ENCODE results near the gene RETSAT. TPM values are rescaled to one million over a fixed set of nuclear protein-coding genes. Genes with fewer than 3 reads are reported as not detected.
"Not testable (repeated sequence)": the region's sequence is repeated elsewhere in the genome, so short reads cannot be mapped to it uniquely, and the experiment has no call there.

RETSAT gene
- total RNA-seq, 1 donor from 2014 or later = 36.3 TPM

DNA sequence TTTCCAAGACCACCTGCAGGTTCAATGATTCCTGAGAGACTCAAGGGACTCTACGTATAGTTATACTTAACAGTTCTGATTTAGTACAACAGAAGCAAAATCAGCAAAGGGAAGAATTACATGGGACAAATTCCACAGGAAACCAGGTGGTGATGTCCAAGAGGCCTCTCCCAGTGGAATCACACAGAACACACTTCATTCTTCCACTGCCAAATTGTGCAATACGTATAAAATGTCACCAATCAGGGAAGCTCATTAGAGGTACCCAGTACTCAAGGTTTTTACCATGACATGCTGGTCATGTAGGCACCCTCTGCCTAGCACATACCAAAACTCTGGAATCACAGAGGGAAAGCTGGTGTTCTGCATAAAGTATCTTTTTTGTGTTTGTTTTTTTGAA, 33.4 kb upstream of the RETSAT start:
- Mint-ChIP-seq H3K27ac (ENCODE audit: unreplicated experiment) (no peak overlapping the region), H3K36me3 (ENCODE audit: low read depth) (peaks cover 18% of the 10 kb centered on the region), H3K4me3 (ENCODE audit: unreplicated experiment) (no peak overlapping the region), H3K9me3 (ENCODE audit: low read depth) (no peaks in the 10 kb centered on the region), H3K4me1 (ENCODE audit: low read depth) (no peaks in the 10 kb centered on the region), H3K27me3 (ENCODE audit: low read depth) (no peaks in the 10 kb centered on the region)
- no peak for DNase-seq (ENCODE audit: low spot score)
- TF ChIP-seq, protein P1, sequence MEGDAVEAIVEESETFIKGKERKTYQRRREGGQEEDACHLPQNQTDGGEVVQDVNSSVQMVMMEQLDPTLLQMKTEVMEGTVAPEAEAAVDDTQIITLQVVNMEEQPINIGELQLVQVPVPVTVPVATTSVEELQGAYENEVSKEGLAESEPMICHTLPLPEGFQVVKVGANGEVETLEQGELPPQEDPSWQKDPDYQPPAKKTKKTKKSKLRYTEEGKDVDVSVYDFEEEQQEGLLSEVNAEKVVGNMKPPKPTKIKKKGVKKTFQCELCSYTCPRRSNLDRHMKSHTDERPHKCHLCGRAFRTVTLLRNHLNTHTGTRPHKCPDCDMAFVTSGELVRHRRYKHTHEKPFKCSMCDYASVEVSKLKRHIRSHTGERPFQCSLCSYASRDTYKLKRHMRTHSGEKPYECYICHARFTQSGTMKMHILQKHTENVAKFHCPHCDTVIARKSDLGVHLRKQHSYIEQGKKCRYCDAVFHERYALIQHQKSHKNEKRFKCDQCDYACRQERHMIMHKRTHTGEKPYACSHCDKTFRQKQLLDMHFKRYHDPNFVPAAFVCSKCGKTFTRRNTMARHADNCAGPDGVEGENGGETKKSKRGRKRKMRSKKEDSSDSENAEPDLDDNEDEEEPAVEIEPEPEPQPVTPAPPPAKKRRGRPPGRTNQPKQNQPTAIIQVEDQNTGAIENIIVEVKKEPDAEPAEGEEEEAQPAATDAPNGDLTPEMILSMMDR (IDR thresholded peaks at IDR 0.05) = no peak

DNA sequence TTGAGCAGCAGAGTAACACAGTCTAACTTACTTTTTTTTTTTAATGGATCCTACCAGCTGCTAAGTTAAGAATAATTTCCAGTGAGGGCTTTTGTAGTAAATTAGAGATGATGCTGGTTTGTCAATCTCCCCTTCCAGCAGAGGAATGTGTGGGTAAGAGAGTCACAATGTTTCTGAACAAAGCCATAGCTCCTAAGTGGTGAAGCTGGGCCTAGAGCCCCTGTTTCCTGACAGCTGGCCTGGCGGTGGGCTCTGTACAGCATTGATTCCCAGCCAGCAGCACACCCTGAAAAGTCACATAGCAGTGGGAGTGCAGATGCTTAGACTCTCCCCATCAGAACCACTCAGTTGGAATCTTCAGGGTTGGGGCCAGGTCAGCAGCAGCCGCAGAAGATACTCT, 31.4 kb upstream of the RETSAT start:
- DNase-seq (ENCODE audit: low spot score) = no peak
- TF ChIP-seq, protein P1 (IDR thresholded peaks at IDR 0.05) = no peak
- Mint-ChIP-seq H3K27ac (ENCODE audit: unreplicated experiment) (no peak overlapping the region), H3K9me3 (ENCODE audit: low read depth) (no peaks in the 10 kb centered on the region), H3K4me1 (ENCODE audit: low read depth) (no peaks in the 10 kb centered on the region), H3K36me3 (ENCODE audit: low read depth) (peaks cover 21% of the 10 kb centered on the region), H3K4me3 (ENCODE audit: unreplicated experiment) (no peak overlapping the region), H3K27me3 (ENCODE audit: low read depth) (no peaks in the 10 kb centered on the region)

DNA sequence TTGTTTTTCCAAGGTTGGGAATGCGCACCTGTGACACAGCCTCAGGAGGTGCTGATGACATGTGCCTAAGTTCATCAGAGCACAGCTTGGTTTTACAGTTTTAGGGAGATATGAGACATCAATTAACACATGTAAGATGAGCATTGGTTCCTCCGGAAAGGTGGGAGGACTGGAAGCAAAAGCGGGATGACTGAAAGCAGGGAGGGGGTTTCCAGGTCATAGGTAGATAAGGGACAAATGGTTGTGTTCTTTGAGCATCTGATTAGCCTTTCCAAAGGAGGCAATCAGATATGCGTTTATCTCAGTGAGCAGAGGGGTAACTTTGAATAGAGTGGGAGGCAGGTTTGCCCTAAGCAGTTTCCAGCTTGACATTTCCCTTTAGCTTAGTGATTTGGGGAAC, 29.5 kb upstream of the RETSAT start:
- no peak for DNase-seq (ENCODE audit: low spot score)
- Mint-ChIP-seq H3K4me3 (ENCODE audit: unreplicated experiment) (no peak overlapping the region), H3K27ac (ENCODE audit: unreplicated experiment) (no peak overlapping the region), H3K36me3 (ENCODE audit: low read depth) (peaks cover 27% of the 10 kb centered on the region), H3K9me3 (ENCODE audit: low read depth) (peaks cover 4% of the 10 kb centered on the region), H3K4me1 (ENCODE audit: low read depth) (no peaks in the 10 kb centered on the region), H3K27me3 (ENCODE audit: low read depth) (no peaks in the 10 kb centered on the region)
- TF ChIP-seq, protein P1 (IDR thresholded peaks at IDR 0.05) = no peak

DNA sequence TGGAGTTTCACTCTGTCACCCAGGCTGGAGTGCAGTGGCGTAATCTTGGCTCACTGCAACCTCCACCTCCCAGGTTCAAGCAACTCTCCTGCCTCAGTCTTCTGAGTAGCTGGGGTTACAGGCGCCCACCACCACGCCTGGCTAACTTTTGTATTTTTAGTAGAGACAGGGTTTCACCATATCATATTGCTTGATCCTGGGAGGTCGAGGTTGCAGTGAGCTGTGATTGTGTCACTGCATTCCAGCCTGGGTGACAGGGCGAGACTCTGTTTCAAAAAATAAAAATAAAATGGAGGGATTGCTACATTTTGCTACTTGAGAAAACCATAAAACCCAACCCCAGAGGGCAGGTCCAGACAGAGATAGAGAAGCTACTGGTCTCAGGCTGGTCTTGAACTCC, 28.8 kb upstream of the RETSAT start:
- H3K27me3 Mint-ChIP-seq (ENCODE audit: low read depth); DNase-seq (ENCODE audit: low spot score); H3K9me3 Mint-ChIP-seq (ENCODE audit: low read depth); H3K4me1 Mint-ChIP-seq (ENCODE audit: low read depth); H3K27ac Mint-ChIP-seq (ENCODE audit: unreplicated experiment); H3K4me3 Mint-ChIP-seq (ENCODE audit: unreplicated experiment): not testable (repeated sequence)
- peaks cover 32% of the 10 kb centered on the region for H3K36me3 Mint-ChIP-seq (ENCODE audit: low read depth)

DNA sequence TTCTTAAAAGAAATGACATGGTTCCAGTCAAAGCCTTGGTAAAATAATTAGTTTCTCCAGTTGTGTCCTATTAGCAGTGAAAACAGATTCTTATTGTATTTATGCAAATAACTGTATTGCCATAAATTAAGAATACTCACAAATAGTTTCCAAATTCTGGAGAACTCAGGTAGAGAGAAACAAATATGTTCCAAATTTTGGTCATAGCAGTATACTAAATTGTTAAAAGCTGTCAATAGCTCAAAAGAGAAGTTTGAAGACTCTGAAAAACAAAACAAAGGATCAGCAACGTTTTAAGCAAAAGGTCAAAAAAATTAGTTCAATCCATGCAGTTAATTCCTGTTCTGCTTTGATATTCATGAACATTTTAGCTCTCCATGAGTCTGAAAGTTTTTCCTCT, 25.7 kb upstream of the RETSAT start:
- H3K4me3 Mint-ChIP-seq (ENCODE audit: unreplicated experiment) = no peak overlapping the region
- TF ChIP-seq, protein P1 (IDR thresholded peaks at IDR 0.05) = no peak
- DNase-seq (ENCODE audit: low spot score) = no peak
- H3K36me3 Mint-ChIP-seq (ENCODE audit: low read depth) = peaks cover 38% of the 10 kb centered on the region
- no peaks in the 10 kb centered on the region for H3K4me1 Mint-ChIP-seq (ENCODE audit: low read depth)
- H3K9me3 Mint-ChIP-seq (ENCODE audit: low read depth) = peaks cover 4% of the 10 kb centered on the region
- H3K27me3 Mint-ChIP-seq (ENCODE audit: low read depth) = no peaks in the 10 kb centered on the region
- no peak overlapping the region for H3K27ac Mint-ChIP-seq (ENCODE audit: unreplicated experiment)

DNA sequence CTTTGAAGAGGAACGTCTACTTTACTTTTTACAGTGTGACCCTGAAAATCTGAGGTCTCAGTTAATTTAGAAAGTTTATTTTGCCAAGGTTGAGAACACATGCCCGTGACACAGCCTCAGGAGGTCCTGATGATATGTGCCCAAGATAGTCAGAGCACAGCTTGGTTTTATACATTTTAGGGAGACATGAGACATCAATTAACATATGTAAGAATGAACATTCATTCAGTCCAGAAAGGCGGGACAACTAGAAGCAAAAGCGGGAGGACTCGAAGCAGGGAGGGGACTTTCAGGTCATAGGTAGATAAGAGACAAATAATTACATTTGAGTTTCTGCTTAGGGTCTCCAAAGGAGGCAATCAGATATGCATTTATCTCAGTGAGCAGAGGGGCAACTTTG, 23.9 kb upstream of the RETSAT start:
- no peak for DNase-seq (ENCODE audit: low spot score)
- Mint-ChIP-seq H3K36me3 (ENCODE audit: low read depth) (peaks cover 39% of the 10 kb centered on the region), H3K27ac (ENCODE audit: unreplicated experiment) (no peak overlapping the region), H3K27me3 (ENCODE audit: low read depth) (no peaks in the 10 kb centered on the region), H3K4me3 (ENCODE audit: unreplicated experiment) (no peak overlapping the region), H3K9me3 (ENCODE audit: low read depth) (peaks cover 8% of the 10 kb centered on the region), H3K4me1 (ENCODE audit: low read depth) (no peaks in the 10 kb centered on the region)
- TF ChIP-seq, protein P1 (IDR thresholded peaks at IDR 0.05) = no peak

Data from chondrocyte (in vitro differentiated cells).